ENCODE measurements around the gene SYP. TPM values are rescaled to one million over a fixed set of nuclear protein-coding genes. Genes with fewer than 3 reads are reported as not detected.

SYP gene
- total RNA-seq, 1 donor from 2014 or later, result 0.34 TPM

Other genes with a start within 250 kb of the SYP start
- 29.4 and 38.2 TPM in 2 replicates for gene OTUD5, start 242.6 kb downstream of the SYP start, total RNA-seq
- 0.34 and 0.79 TPM in 2 replicates for gene KCND1, start 228.3 kb downstream of the SYP start, total RNA-seq
- 29.7 and 30.8 TPM in 2 replicates for gene GRIPAP1, start 197.9 kb downstream of the SYP start, total RNA-seq
- gene TFE3, start 156.8 kb downstream of the SYP start, total RNA-seq, result 22.8 and 32.2 TPM in 2 replicates
- gene CCDC120, start 141.2 kb downstream of the SYP start, total RNA-seq, result 0.85 and 1.4 TPM in 2 replicates
- 2.7 and 5.5 TPM in 2 replicates for gene PRAF2, start 126.2 kb downstream of the SYP start, total RNA-seq
- 26.2 and 27.9 TPM in 2 replicates for gene WDR45, start 120.3 kb downstream of the SYP start, total RNA-seq
- 24.5 and 27.2 TPM in 2 replicates for gene GPKOW, start 76.5 kb downstream of the SYP start, total RNA-seq
- 0.68 and 0.84 TPM in 2 replicates for gene MAGIX, start 37.4 kb downstream of the SYP start, total RNA-seq
- 2.6 and 13.1 TPM in 2 replicates for gene PLP2, start 28.3 kb downstream of the SYP start, total RNA-seq
- gene PRICKLE3, start 13.8 kb downstream of the SYP start, total RNA-seq, result 9.4 and 9.7 TPM in 2 replicates
- gene CACNA1F, start 33.1 kb upstream of the SYP start, total RNA-seq, result under 0.01 and 0.05 TPM in 2 replicates
- 9.7 and 12.2 TPM in 2 replicates for gene CCDC22, start 35.3 kb upstream of the SYP start, total RNA-seq
- gene FOXP3, start 64.5 kb upstream of the SYP start, total RNA-seq, result 0.17 TPM in 1 of 2 replicates, not detected in the other
- gene PPP1R3F, start 69.6 kb upstream of the SYP start, total RNA-seq, result 1.8 and 3.7 TPM in 2 replicates
- not detected in 2 replicates for gene GAGE10, start 103.5 kb upstream of the SYP start, total RNA-seq
- gene GAGE12J, start 121.8 kb upstream of the SYP start, total RNA-seq, result not detected in 2 replicates
- not detected in 2 replicates for gene GAGE13, start 131.4 kb upstream of the SYP start, total RNA-seq

All from dermis blood vessel endothelial cell (primary cell).